ENCODE measurements around the gene EEF1A2. TPM values are rescaled to one million over a fixed set of nuclear protein-coding genes. Genes with fewer than 3 reads are reported as not detected.

EEF1A2 gene
- total and polyA plus RNA-seq, 2 of the 4 experiments (the other 2 are of a cell fraction): 1.3 to 4.6 TPM

DNA sequence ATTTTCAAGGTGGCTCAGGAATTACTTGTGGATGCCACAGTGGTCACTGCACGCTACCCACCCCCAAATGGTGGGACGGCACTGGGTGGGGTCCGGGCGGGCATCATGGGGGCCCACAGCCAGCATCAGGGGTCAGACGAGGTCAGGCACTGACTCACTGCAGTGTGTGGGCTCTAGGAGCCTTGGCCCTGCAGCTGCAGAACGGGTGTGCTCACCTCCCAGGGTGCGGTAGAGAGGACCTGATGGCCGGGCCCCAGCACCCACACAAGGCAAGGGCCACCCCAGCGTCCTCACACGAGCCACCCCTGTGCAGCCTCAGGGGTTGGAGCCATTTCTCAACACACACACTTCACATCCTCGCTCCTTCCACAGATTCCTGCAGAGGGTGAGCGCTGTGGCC is 60.8 kb downstream of the EEF1A2 start:
- Histone ChIP-seq H3K4me2 (ENCODE audit: low read depth, low read length) (no peak overlapping the region), H2BK15ac (ENCODE audit: low read depth, low read length) (no peak overlapping the region), H3K27me3 (ENCODE audit: control insufficient read depth, insufficient read depth, low read length) (no peaks in the 10 kb centered on the region; the same call in 1 of the 2 replicates), H3K14ac (replicated peaks; ENCODE audit: low read depth, low read length) (no peak overlapping the region), H3K9me3 (ENCODE audit: control insufficient read depth, insufficient read depth, low read length) (no peaks in the 10 kb centered on the region), H2AFZ (replicated peaks; ENCODE audit: low read length, poor library complexity) (no peak overlapping the region), H3K79me1 (ENCODE audit: low read depth in 1 of 2, low read length in 2 of 2) (no peaks in the 10 kb centered on the region), H2BK20ac (ENCODE audit: low read depth, low read length) (no peak overlapping the region), H3K23ac (ENCODE audit: low read depth, low read length) (no peak overlapping the region), H3K36me3 (ENCODE audit: control insufficient read depth, insufficient read depth, low read length) (no peaks in the 10 kb centered on the region), H3K9ac (ENCODE audit: low read depth, low read length) (no peak overlapping the region), H3K56ac (ENCODE audit: extremely low read depth, insufficient read depth, low read length) (no peak overlapping the region), H3K18ac (ENCODE audit: low read depth, low read length) (no peak overlapping the region), H4K20me1 (ENCODE audit: insufficient read depth, low read length) (no peaks in the 10 kb centered on the region), H3K4me3 (ENCODE audit: insufficient read depth, low read depth, low read length) (no peak overlapping the region), H2AK9ac (replicated peaks; ENCODE audit: low read depth, low read length, poor library complexity) (no peak overlapping the region), H3K9me1 (ENCODE audit: insufficient read depth, low read length) (no peaks in the 10 kb centered on the region), H4K5ac (ENCODE audit: low read depth, low read length) (no peak overlapping the region), H3K4me1 (ENCODE audit: control insufficient read depth, insufficient read depth, low read length) (no peaks in the 10 kb centered on the region), H2AK5ac (ENCODE audit: low read depth, low read length) (no peak overlapping the region), H4K8ac (ENCODE audit: low read depth in 2 of 2, low read length in 2 of 2) (no peak overlapping the region), H3K4ac (ENCODE audit: low read depth, low read length) (no peak overlapping the region), H4K91ac (ENCODE audit: insufficient read depth, low read depth, low read length) (no peak overlapping the region), H2BK120ac (ENCODE audit: low read depth, low read length) (no peak overlapping the region), H2BK5ac (ENCODE audit: low read depth, low read length, poor library complexity, severe bottlenecking) (no peak overlapping the region), H3K27ac (ENCODE audit: insufficient read depth, low read length) (no peak overlapping the region)
- dilution Hi-C loops (cut with HindIII; ENCODE audit: low sequenced_read_pairs, unreplicated experiment): no loop called here
- CTCF ChIA-PET: no interaction called here
- TF ChIP-seq CTCF (conservative IDR thresholded peaks at IDR 0.05; ENCODE audit: low read depth, low read length): no peak
- intact Hi-C loops (cut with micrococcal nuclease): no loop called here
- no peak for ATAC-seq (ENCODE audit: low read depth)
- 77% methylated on average over 2 of the region's 12 CpGs; no CpG with 5 or more reads in 1 of the 2 experiments for WGBS, 2 experiments (ENCODE audit: extremely low coverage in 2 of 2, insufficient read length in 1 of 2)
- POLR2A ChIA-PET (ENCODE audit: unreplicated experiment): no interaction called here
- in situ Hi-C loops (cut with MboI; ENCODE audit: low sequenced_read_pairs): no loop called here
- no peak for DNase-seq
- BruUV-seq (replicated peaks): no TSS peak

Other genes starting within 250 kb of the EEF1A2 start
- gene NKAIN4, start 244.6 kb downstream of the EEF1A2 start, total RNA-seq (2012; rRNA removed): not detected in 2 replicates
- not detected in 2 replicates for gene NKAIN4, start 244.6 kb downstream of the EEF1A2 start, polyA plus RNA-seq (2012; rRNA removed)
- 54.7 and 59.1 TPM in 2 replicates for gene ARFGAP1, start 226.3 kb downstream of the EEF1A2 start, total RNA-seq (2012; rRNA removed)
- 194 and 203 TPM in 2 replicates for gene ARFGAP1, start 226.3 kb downstream of the EEF1A2 start, polyA plus RNA-seq (2012; rRNA removed)
- not detected in 2 replicates for gene COL20A1, start 205.9 kb downstream of the EEF1A2 start, total RNA-seq (2012; rRNA removed)
- not detected in 2 replicates for gene COL20A1, start 205.9 kb downstream of the EEF1A2 start, polyA plus RNA-seq (2012; rRNA removed)
- gene CHRNA4, start 137.7 kb downstream of the EEF1A2 start, total RNA-seq (2012; rRNA removed): not detected in 2 replicates
- not detected in 2 replicates for gene CHRNA4, start 137.7 kb downstream of the EEF1A2 start, polyA plus RNA-seq (2012; rRNA removed)
- not detected in 2 replicates for gene KCNQ2, start 26.4 kb downstream of the EEF1A2 start, total RNA-seq (2012; rRNA removed)
- 0.02 TPM in 1 of 2 replicates, not detected in the other for gene KCNQ2, start 26.4 kb downstream of the EEF1A2 start, polyA plus RNA-seq (2012; rRNA removed)
- gene PPDPF, start 21.7 kb upstream of the EEF1A2 start, total RNA-seq (2012; rRNA removed): 12.9 and 17.2 TPM in 2 replicates
- gene PPDPF, start 21.7 kb upstream of the EEF1A2 start, polyA plus RNA-seq (2012; rRNA removed): 171 and 200 TPM in 2 replicates
- gene PTK6, start 38.3 kb upstream of the EEF1A2 start, total RNA-seq (2012; rRNA removed): not detected in 2 replicates
- gene PTK6, start 38.3 kb upstream of the EEF1A2 start, polyA plus RNA-seq (2012; rRNA removed): 0.07 TPM in 1 of 2 replicates, not detected in the other
- not detected in 2 replicates for gene SRMS, start 48.7 kb upstream of the EEF1A2 start, total RNA-seq (2012; rRNA removed)
- gene SRMS, start 48.7 kb upstream of the EEF1A2 start, polyA plus RNA-seq (2012; rRNA removed): not detected in 2 replicates
- 0.28 and 0.36 TPM in 2 replicates for gene FNDC11, start 55.1 kb upstream of the EEF1A2 start, total RNA-seq (2012; rRNA removed)
- gene FNDC11, start 55.1 kb upstream of the EEF1A2 start, polyA plus RNA-seq (2012; rRNA removed): 1.0 and 1.6 TPM in 2 replicates
- 4.2 and 4.7 TPM in 2 replicates for gene HELZ2, start 75.2 kb upstream of the EEF1A2 start, total RNA-seq (2012; rRNA removed)
- gene HELZ2, start 75.2 kb upstream of the EEF1A2 start, polyA plus RNA-seq (2012; rRNA removed): 10.6 and 12.2 TPM in 2 replicates
- gene GMEB2, start 128.0 kb upstream of the EEF1A2 start, total RNA-seq (2012; rRNA removed): 5.0 and 5.3 TPM in 2 replicates
- 10.0 and 10.6 TPM in 2 replicates for gene GMEB2, start 128.0 kb upstream of the EEF1A2 start, polyA plus RNA-seq (2012; rRNA removed)
- 20.3 and 21.1 TPM in 2 replicates for gene STMN3, start 154.3 kb upstream of the EEF1A2 start, total RNA-seq (2012; rRNA removed)
- 62.3 and 67.4 TPM in 2 replicates for gene STMN3, start 154.3 kb upstream of the EEF1A2 start, polyA plus RNA-seq (2012; rRNA removed)
- 9.4 and 14.7 TPM in 2 replicates for gene RTEL1, start 159.2 kb upstream of the EEF1A2 start, total RNA-seq (2012; rRNA removed)
- gene RTEL1, start 159.2 kb upstream of the EEF1A2 start, polyA plus RNA-seq (2012; rRNA removed): 18.8 and 22.5 TPM in 2 replicates
- 1.1 and 1.3 TPM in 2 replicates for gene TNFRSF6B, start 197.6 kb upstream of the EEF1A2 start, total RNA-seq (2012; rRNA removed)
- 11.0 and 12.0 TPM in 2 replicates for gene TNFRSF6B, start 197.6 kb upstream of the EEF1A2 start, polyA plus RNA-seq (2012; rRNA removed)
- 25.3 and 29.2 TPM in 2 replicates for gene ARFRP1, start 208.9 kb upstream of the EEF1A2 start, total RNA-seq (2012; rRNA removed)
- gene ARFRP1, start 208.9 kb upstream of the EEF1A2 start, polyA plus RNA-seq (2012; rRNA removed): 36.3 and 36.6 TPM in 2 replicates
- 13.4 and 15.6 TPM in 2 replicates for gene ZGPAT, start 209.0 kb upstream of the EEF1A2 start, total RNA-seq (2012; rRNA removed)
- 20.2 and 21.1 TPM in 2 replicates for gene ZGPAT, start 209.0 kb upstream of the EEF1A2 start, polyA plus RNA-seq (2012; rRNA removed)
- 0.28 and 0.36 TPM in 2 replicates for gene LIME1, start 237.6 kb upstream of the EEF1A2 start, total RNA-seq (2012; rRNA removed)
- 7.8 and 11.9 TPM in 2 replicates for gene LIME1, start 237.6 kb upstream of the EEF1A2 start, polyA plus RNA-seq (2012; rRNA removed)
- 5.0 and 8.1 TPM in 2 replicates for gene SLC2A4RG, start 240.7 kb upstream of the EEF1A2 start, total RNA-seq (2012; rRNA removed)
- 50.3 and 71.4 TPM in 2 replicates for gene SLC2A4RG, start 240.7 kb upstream of the EEF1A2 start, polyA plus RNA-seq (2012; rRNA removed)

All from IMR-90 (cell line).